Stomach (tissue), 9 donors: ENCODE measurements around the gene S100A5. TPM values are rescaled to one million over a fixed set of nuclear protein-coding genes. Genes with fewer than 3 reads are reported as not detected.
A peak's percentile ranks its signal among the peaks of the same experiment; 100 is the strongest.

ENCODE experiments used
- DNase-seq, 2 donors: peaks; one replicate each; pipeline versions ENCODE4 v3.0.0 to v3.0.0-alpha.2; 2013 to 2019
- H3K27ac ChIP-seq, 5 donors: fragments of 200-600 bp in 4 of 5; sonication (generic) in 4 of 5; one replicate each; pipeline ENCODE4 v1.5.1; 2013 to 2019; ENCODE audit warnings: mild to moderate bottlenecking in 1 of 5, moderate library complexity in 1 of 5
- H3K27me3 ChIP-seq, 3 donors: fragments of 200-600 bp; sonication (generic); one replicate each; pipeline ENCODE4 v1.5.1; 2017 to 2019; ENCODE audit warnings: mixed run types in 1 of 3
- H3K36me3 ChIP-seq, 4 donors: fragments of 200-600 bp; sonication (generic); 1 replicate in 3 of 4; 2 replicates in 1 of 4; pipeline ENCODE4 v1.5.1; 2016 to 2019
- H3K4me1 ChIP-seq, 4 donors: fragments of 200-600 bp; sonication (generic); one replicate each; pipeline ENCODE4 v1.5.1; 2016 to 2019
- H3K4me3 ChIP-seq, 4 donors: fragments of 200-600 bp; sonication (generic) in 3 of 4; one replicate each; pipeline ENCODE4 v1.5.1; 2016 to 2019; ENCODE audit warnings: mild to moderate bottlenecking in 1 of 4
- H3K9me3 ChIP-seq, 4 donors: fragments of 200-600 bp; sonication (generic); one replicate each; pipeline ENCODE4 v1.5.1; 2016 to 2019
- CTCF ChIP-seq, 7 experiments: fragments of 450-650 bp in 4 of 7; fragments of 200-600 bp in 3 of 7; sonication (generic) in 3 of 7; IDR thresholded peaks; one replicate each; pipeline ENCODE4 v1.5.1; 2016 to 2019; ENCODE audit warnings: antibody characterized with exemption in 7 of 7, control low read depth in 2 of 7, mild to moderate bottlenecking in 1 of 7
- EP300 ChIP-seq: sonication (generic); formaldehyde crosslinking; IDR thresholded peaks from one replicate; pipeline ENCODE4 v1.6.1; 2017; ENCODE audit warnings: antibody characterized with exemption
- POLR2A ChIP-seq, 4 donors: fragments of 450-650 bp; IDR thresholded peaks; one replicate each; pipeline ENCODE4 v1.6.1; 2016; ENCODE audit warnings: antibody characterized with exemption in 4 of 4, control low read depth in 2 of 4, mild to moderate bottlenecking in 1 of 4, moderate library complexity in 1 of 4
- POLR2AphosphoS5 ChIP-seq, 3 donors: sonication (generic); formaldehyde crosslinking; IDR thresholded peaks; one replicate each; pipeline ENCODE4 v1.6.1; 2016; ENCODE audit warnings: antibody characterized with exemption in 3 of 3
- WGBS, 5 donors: extraction: QIAGEN DNeasy Blood & Tissue Kit in 3 of 5; methylation state at CpG; one replicate each; pipeline versions ENCODE4 v1.1.5 to v1.1.7; 2013 to 2018; 5-methylcytosine and 5-hydroxymethylcytosine counted together
- intact Hi-C: fragments of 100-400 bp; cut with DNase I; formaldehyde crosslinking; loops from one replicate; pipeline ENCODE4 v1.15.1; 2023; ENCODE audit warnings: low total_unique reads
- polyA plus RNA-seq, 3 donors: library from polyadenylated mRNA; stranded (reverse); fragments of 200-250 nt; gene quantifications; one replicate each; pipeline ENCODE4 v1.2.3, GENCODE V29; 2013
- total RNA-seq, 5 donors: library from RNA; depleted of rRNA; stranded (reverse); fragments of >200 nt; gene quantifications; one replicate each; pipeline versions ENCODE4 v1.1.0 to v1.2.3, GENCODE V29; 2014 to 2016
- donor health status: healthy with polysubstance abuse.
- donor health status: Bipolar disorder and iron deficiency.
- donor health status: healthy.

Gene S100A5
- total and polyA plus RNA-seq, 8 donors, result not detected

GRCh38 chr1:153572569-153573015 is 31.9 kb upstream of the S100A5 start:
- H3K4me1 ChIP-seq, result peaks cover 17 to 50% (median 26%) of the 10 kb centered on the region in 4 donors
- WGBS, 5 donors, result 6 to 23% (median 11%) methylated on average over 3 of the region's 3 CpGs
- H3K36me3 ChIP-seq, result no peaks in the 10 kb centered on the region
- H3K27ac ChIP-seq, result peak overlapping the region; percentile 44 to 81 (median 68)
- DNase-seq, result peak; percentile 91 to 92
- no peak overlapping the region for H3K4me3 ChIP-seq
- no peaks in the 10 kb centered on the region for H3K27me3 ChIP-seq
- no peak for TF ChIP-seq EP300
- TF ChIP-seq POLR2AphosphoS5 (IDR thresholded peaks at IDR 0.05), result peak; percentile 31 to 93 (median 48)
- TF ChIP-seq POLR2A (IDR thresholded peaks at IDR 0.05), result no peak
- TF ChIP-seq CTCF (IDR thresholded peaks at IDR 0.05), result peak in 6 of 7 experiments; percentile 22 to 97 (median 76)
- intact Hi-C loops, result loop anchor here (5.0 kb wide), 2 partner anchors 35 to 60 kb away; no protein-coding TSS in a partner anchor
- H3K9me3 ChIP-seq, result no peaks in the 10 kb centered on the region

GRCh38 chr1:153571706-153572105 is 31.0 kb upstream of the S100A5 start:
- TF ChIP-seq CTCF (IDR thresholded peaks at IDR 0.05), result no peak
- TF ChIP-seq EP300, result no peak
- no peak for TF ChIP-seq POLR2A (IDR thresholded peaks at IDR 0.05)
- TF ChIP-seq POLR2AphosphoS5 (IDR thresholded peaks at IDR 0.05), result no peak
- H3K27me3 ChIP-seq, result no peaks in the 10 kb centered on the region
- H3K36me3 ChIP-seq, result no peaks in the 10 kb centered on the region
- DNase-seq, result no peak
- H3K27ac ChIP-seq, result peak overlapping the region in 3 of 5 donors; percentile 68 to 81 (median 79)
- no peak overlapping the region for H3K4me3 ChIP-seq
- WGBS, 5 donors, result 66 to 81% (median 78%) methylated on average over 7 of the region's 7 CpGs
- no peaks in the 10 kb centered on the region for H3K9me3 ChIP-seq
- intact Hi-C loops, result loop anchor here (5.0 kb wide), 2 partner anchors 36 to 59 kb away; no protein-coding TSS in a partner anchor
- peaks cover 26 to 51% (median 35%) of the 10 kb centered on the region in 4 donors for H3K4me1 ChIP-seq

GRCh38 chr1:153570874-153571273 is 30.1 kb upstream of the S100A5 start:
- peaks cover 34 to 60% (median 43%) of the 10 kb centered on the region in 4 donors for H3K4me1 ChIP-seq
- DNase-seq, result no peak
- TF ChIP-seq POLR2AphosphoS5 (IDR thresholded peaks at IDR 0.05) (no peak), EP300 (no peak), CTCF (IDR thresholded peaks at IDR 0.05) (no peak), POLR2A (IDR thresholded peaks at IDR 0.05) (no peak)
- WGBS, 5 donors, result 75 to 85% (median 80%) methylated on average over 5 of the region's 5 CpGs
- H3K27ac ChIP-seq, result no peak overlapping the region
- H3K36me3 ChIP-seq, result no peaks in the 10 kb centered on the region
- H3K27me3 ChIP-seq, result no peaks in the 10 kb centered on the region
- intact Hi-C loops, result loop anchor here (5.0 kb wide), 2 partner anchors 36 to 59 kb away; no protein-coding TSS in a partner anchor
- H3K4me3 ChIP-seq, result no peak overlapping the region
- no peaks in the 10 kb centered on the region for H3K9me3 ChIP-seq

- intact Hi-C loops, result loop anchor here (5.0 kb wide), 1 partner anchor 37 kb away; no protein-coding TSS in a partner anchor
Measured at GRCh38 chr1:153569465-153569864, 28.7 kb upstream of the S100A5 start.

More at GRCh38 chr1:153569465-153569864, 28.7 kb upstream of the S100A5 start:
- DNase-seq, result no peak
- Histone ChIP-seq H3K4me1 (peaks cover 41 to 67% (median 50%) of the 10 kb centered on the region in 4 donors), H3K27me3 (no peaks in the 10 kb centered on the region), H3K4me3 (no peak overlapping the region), H3K36me3 (no peaks in the 10 kb centered on the region), H3K9me3 (no peaks in the 10 kb centered on the region), H3K27ac (no peak overlapping the region)
- TF ChIP-seq POLR2AphosphoS5 (IDR thresholded peaks at IDR 0.05), result no peak
- no peak for TF ChIP-seq CTCF (IDR thresholded peaks at IDR 0.05)
- TF ChIP-seq POLR2A (IDR thresholded peaks at IDR 0.05), result no peak
- TF ChIP-seq EP300, result no peak
- 84 to 89% (median 87%) methylated on average over 8 of the region's 8 CpGs for WGBS, 5 donors
